H9 (cell line): Measurements from ENCODE around the gene NCBP2L. TPM values are rescaled to one million over a fixed set of nuclear protein-coding genes. Genes with fewer than 3 reads are reported as not detected.

Experiments
- DNase-seq: peaks from one replicate; pipeline ENCODE4 v3.0.0-alpha.2; 2017
- H2AFZ ChIP-seq: one replicate; pipeline ENCODE4 v1.6.1; 2013; ENCODE audit warnings: mild to moderate bottlenecking, low read length, control low read depth, moderate library complexity
- H2AK5ac ChIP-seq: 2 replicates; pipeline ENCODE4 v1.6.1; 2013; ENCODE audit warnings: low read length, control low read depth, mixed read lengths; ENCODE audit not compliant: insufficient read length
- H2BK120ac ChIP-seq: one replicate; pipeline ENCODE4 v1.6.1; 2013; ENCODE audit warnings: low read depth, mild to moderate bottlenecking, low read length, control low read depth, inconsistent platforms; ENCODE audit not compliant: poor library complexity, severe bottlenecking
- H2BK12ac ChIP-seq: 2 replicates; pipeline ENCODE4 v1.6.1; 2013; ENCODE audit warnings: low read length, control low read depth, mixed read lengths, low read depth; ENCODE audit not compliant: insufficient read length
- H2BK15ac ChIP-seq: 2 replicates; pipeline ENCODE4 v1.6.1; 2013; ENCODE audit warnings: low read depth, low read length, control low read depth
- H2BK20ac ChIP-seq: one replicate; pipeline ENCODE4 v1.6.1; 2013; ENCODE audit warnings: low read depth, mild to moderate bottlenecking, low read length, control low read depth, inconsistent platforms; ENCODE audit not compliant: poor library complexity, severe bottlenecking
- H2BK5ac ChIP-seq: 2 replicates; pipeline ENCODE4 v1.6.1; 2013; ENCODE audit warnings: low read length, control low read depth, mixed read lengths; ENCODE audit not compliant: insufficient read length
- H3K14ac ChIP-seq: 2 replicates; pipeline ENCODE4 v1.6.1; 2013; ENCODE audit warnings: low read length, control low read depth; ENCODE audit not compliant: insufficient read depth
- H3K18ac ChIP-seq: 2 replicates; pipeline ENCODE4 v1.6.1; 2013; ENCODE audit warnings: low read depth, mild to moderate bottlenecking, mixed read lengths, low read length, control low read depth; ENCODE audit not compliant: insufficient read length
- H3K23ac ChIP-seq: 2 replicates; pipeline ENCODE4 v1.6.1; 2013; ENCODE audit warnings: low read length, control low read depth, mixed read lengths, low read depth; ENCODE audit not compliant: insufficient read length
- H3K23me2 ChIP-seq: 2 replicates; pipeline ENCODE4 v1.6.1; 2013; ENCODE audit warnings: low read depth, mild to moderate bottlenecking, mixed read lengths, low read length, control low read depth; ENCODE audit not compliant: insufficient read length, poor library complexity, severe bottlenecking
- H3K27ac ChIP-seq: 2 replicates; pipeline ENCODE4 v1.5.1; 2013; ENCODE audit warnings: low read length, control low read depth, mixed read lengths, low read depth; ENCODE audit not compliant: insufficient read length
- H3K27me3 ChIP-seq: 2 replicates; pipeline ENCODE4 v1.6.1; 2013; ENCODE audit warnings: low read length, control low read depth, inconsistent platforms; ENCODE audit not compliant: insufficient read depth
- H3K4ac ChIP-seq: 2 replicates; pipeline ENCODE4 v1.6.1; 2013; ENCODE audit warnings: low read depth, mild to moderate bottlenecking, control low read depth, inconsistent platforms, low read length, moderate library complexity
- H3K4me1 ChIP-seq: 2 replicates; pipeline ENCODE4 v1.6.1; 2013; ENCODE audit warnings: low read length, control low read depth, inconsistent platforms; ENCODE audit not compliant: insufficient read depth
- H3K4me2 ChIP-seq: 2 replicates; pipeline ENCODE4 v1.6.1; 2013; ENCODE audit warnings: low read length, control low read depth, mixed read lengths; ENCODE audit not compliant: insufficient read length, insufficient read depth
- H3K56ac ChIP-seq: 2 replicates; pipeline ENCODE4 v1.6.1; 2013; ENCODE audit warnings: low read depth, mild to moderate bottlenecking, mixed read lengths, low read length, control low read depth; ENCODE audit not compliant: insufficient read length
- H3K79me1 ChIP-seq: 2 replicates; pipeline ENCODE4 v1.6.1; 2013; ENCODE audit warnings: low read depth, mild to moderate bottlenecking, moderate library complexity, low read length, control low read depth, inconsistent platforms; ENCODE audit not compliant: insufficient read depth, poor library complexity, severe bottlenecking
- H3K79me2 ChIP-seq: 2 replicates; pipeline ENCODE4 v1.6.1; 2013; ENCODE audit warnings: low read length, control low read depth, inconsistent platforms; ENCODE audit not compliant: insufficient read depth
- H3K9ac ChIP-seq: 2 replicates; pipeline ENCODE4 v1.6.1; 2013; ENCODE audit warnings: low read length, control low read depth, mixed read lengths; ENCODE audit not compliant: insufficient read length; ENCODE audit errors: extremely low read depth
- H3K9me3 ChIP-seq: one replicate; pipeline ENCODE4 v1.6.1; 2013; ENCODE audit warnings: low read depth, low read length, inconsistent platforms; ENCODE audit not compliant: control insufficient read depth
- H3T11ph ChIP-seq: one replicate; pipeline ENCODE4 v1.6.1; 2013; ENCODE audit warnings: mild to moderate bottlenecking, low read length, control low read depth, inconsistent platforms
- H4K20me1 ChIP-seq: one replicate; pipeline ENCODE4 v1.6.1; 2013; ENCODE audit not compliant: control insufficient read depth, insufficient read length, insufficient read depth
- H4K5ac ChIP-seq: 2 replicates; pipeline ENCODE4 v1.6.1; 2013; ENCODE audit warnings: low read depth, mild to moderate bottlenecking, mixed read lengths, low read length, control low read depth; ENCODE audit not compliant: insufficient read length
- H4K8ac ChIP-seq: replicated peaks from 2 replicates; pipeline ENCODE4 v1.6.1; 2013; ENCODE audit warnings: low read length, control low read depth, mixed read lengths, low read depth; ENCODE audit not compliant: insufficient read length
- H4K91ac ChIP-seq: 2 replicates; pipeline ENCODE4 v1.6.1; 2013; ENCODE audit warnings: low read depth, mild to moderate bottlenecking, moderate library complexity, mixed read lengths, low read length, control low read depth; ENCODE audit not compliant: insufficient read length
- H3K27ac Mint-ChIP-seq, 3 experiments: 2 replicates in 2 of 3; 3 replicates in 1 of 3; pipeline ENCODE4 v1.8.0; 2020 to 2021; ENCODE audit warnings: mixed read lengths in 3 of 3, mild to moderate bottlenecking in 1 of 3, moderate library complexity in 1 of 3
- H3K27me3 Mint-ChIP-seq: 2 replicates; pipeline ENCODE4 v1.8.0; 2021; ENCODE audit warnings: low read depth, mild to moderate bottlenecking, moderate library complexity, mixed read lengths
- H3K36me3 Mint-ChIP-seq, 3 experiments: 2 replicates in 2 of 3; 3 replicates in 1 of 3; pipeline ENCODE4 v1.8.0; 2020 to 2021; ENCODE audit warnings: low read depth in 3 of 3, mixed read lengths in 3 of 3; ENCODE audit not compliant: insufficient read depth in 1 of 3
- H3K4me1 Mint-ChIP-seq, 2 experiments: 2 replicates each; pipeline ENCODE4 v1.8.0; 2020; ENCODE audit warnings: mixed read lengths in 2 of 2
- H3K4me3 Mint-ChIP-seq, 2 experiments: 2 replicates in 1 of 2; 3 replicates in 1 of 2; pipeline ENCODE4 v1.8.0; 2020 to 2021; ENCODE audit warnings: mild to moderate bottlenecking in 2 of 2, mixed read lengths in 2 of 2, moderate library complexity in 1 of 2
- H3K9me3 Mint-ChIP-seq, 2 experiments: 2 replicates in 1 of 2; 3 replicates in 1 of 2; pipeline ENCODE4 v1.8.0; 2020; ENCODE audit warnings: mild to moderate bottlenecking in 2 of 2, mixed read lengths in 2 of 2, moderate library complexity in 1 of 2
- CTCF ChIP-seq: fragments of 200-600 bp; sonication (generic); conservative IDR thresholded peaks from 3 replicates; pipeline ENCODE4 v1.8.0; 2021; ENCODE audit warnings: antibody characterized with exemption, mild to moderate bottlenecking
- WGBS: extraction: QIAGEN DNeasy Blood & Tissue Kit; methylation state at CpG from one replicate; pipeline ENCODE4 v1.1.7; 2013; ENCODE audit warnings: missing lambda C conversion rate, low lambda C conversion rate, mixed read lengths; ENCODE audit not compliant: insufficient read length; ENCODE audit errors: extremely low coverage; 5-methylcytosine and 5-hydroxymethylcytosine counted together
- total RNA-seq: library from RNA; stranded (reverse); gene quantifications from 2 replicates; pipeline ENCODE4 v1.2.1, GENCODE V29; 2021

Gene NCBP2L
- total RNA-seq, 1 experiment from 2014 or later = not detected

DNA sequence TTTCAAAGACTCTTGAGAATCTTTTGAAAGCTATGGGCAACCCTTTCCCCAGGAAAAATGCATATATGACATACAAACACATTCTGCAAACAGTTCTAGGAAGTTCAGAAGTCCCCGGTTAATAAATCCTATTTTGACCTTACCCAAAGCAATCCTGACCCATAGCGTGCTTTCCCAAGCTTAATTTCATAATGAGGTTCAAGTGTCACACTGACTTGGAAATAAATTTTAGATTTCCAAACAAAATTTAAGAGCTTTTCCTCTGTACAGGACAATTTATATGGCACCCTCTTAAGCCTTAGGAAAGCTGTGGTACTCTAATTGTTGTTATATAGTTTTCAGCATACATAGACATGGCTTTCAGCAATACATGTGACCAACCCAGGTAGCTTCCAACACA, 59.4 kb downstream of the NCBP2L start:
- Histone ChIP-seq H2BK120ac (no peak overlapping the region), H3K56ac (no peak overlapping the region), H3K14ac (no peak overlapping the region), H2BK15ac (no peak overlapping the region), H2AK5ac (no peak overlapping the region), H3K27ac (no peak overlapping the region), H3K9me3 (no peaks in the 10 kb centered on the region), H4K8ac (no peak overlapping the region), H3K79me1 (no peaks in the 10 kb centered on the region), H3K4me2 (no peak overlapping the region), H4K20me1 (no peaks in the 10 kb centered on the region), H3K18ac (no peak overlapping the region), H3K23me2 (no peaks in the 10 kb centered on the region), H3K79me2 (no peaks in the 10 kb centered on the region), H3K4ac (no peak overlapping the region), H3K9ac (no peak overlapping the region), H3K4me1 (no peaks in the 10 kb centered on the region), H3T11ph (no peak overlapping the region), H2BK5ac (no peak overlapping the region), H3K23ac (no peak overlapping the region), H4K91ac (no peak overlapping the region), H2BK20ac (no peak overlapping the region), H2BK12ac (no peak overlapping the region), H4K5ac (no peak overlapping the region), H3K27me3 (no peaks in the 10 kb centered on the region), H2AFZ (no peak overlapping the region)
- peaks cover 0 to 24% of the 10 kb centered on the region in 2 experiments; a peak in 2 of 5 replicates for H3K9me3 Mint-ChIP-seq
- whole genome bisulfite sequencing = no CpG with 5 or more reads among the region's 2 CpGs
- no peak for TF ChIP-seq CTCF
- no peak overlapping the region; a peak in 1 of 7 replicates for H3K27ac Mint-ChIP-seq
- DNase-seq = no peak
- H3K4me1 Mint-ChIP-seq = no peaks in the 10 kb centered on the region
- no peaks in the 10 kb centered on the region for H3K27me3 Mint-ChIP-seq
- peaks cover 0 to 6% (median 0%) of the 10 kb centered on the region in 3 experiments; a peak in 1 of 7 replicates for H3K36me3 Mint-ChIP-seq
- H3K4me3 Mint-ChIP-seq = no peak overlapping the region
